ENCODE data around the gene TSPAN18.

Gene TSPAN18

GRCh38 chr11:44711787-44712608 lies 14.8 kb upstream of the TSPAN18 start:
- no peak for DNase-seq

- no peak for DNase-seq
Observed at GRCh38 chr11:44713022-44713421, 13.7 kb upstream of the TSPAN18 start.

- no peak for DNase-seq
Observed at GRCh38 chr11:44716256-44716655, 10.5 kb upstream of the TSPAN18 start.

GRCh38 chr11:44718057-44718456 lies 8.7 kb upstream of the TSPAN18 start:
- DNase-seq: no peak

- DNase-seq: no peak
Observed at GRCh38 chr11:44718612-44719390, 8.0 kb upstream of the TSPAN18 start.

- DNase-seq: no peak
Observed at GRCh38 chr11:44725016-44725685, 1.6 kb upstream of the TSPAN18 start.

GRCh38 chr11:44725757-44726282 lies 942 bp upstream of the TSPAN18 start:
- peak in 1 of 2 experiments; percentile 7 for DNase-seq

GRCh38 chr11:44727114-44727372 lies 281 bp downstream of the TSPAN18 start:
- peak in 1 of 2 experiments; percentile 8 for DNase-seq

GRCh38 chr11:44727373-44728287 lies 868 bp downstream of the TSPAN18 start:
- DNase-seq: peak; percentile 73 to 83

- DNase-seq: no peak
Observed at GRCh38 chr11:44728491-44728910, 1.7 kb downstream of the TSPAN18 start.

GRCh38 chr11:44729063-44729462 lies 2.3 kb downstream of the TSPAN18 start:
- no peak for DNase-seq

- no peak for DNase-seq
Observed at GRCh38 chr11:44729713-44730112, 3.0 kb downstream of the TSPAN18 start.

GRCh38 chr11:44730775-44731174 lies 4.0 kb downstream of the TSPAN18 start:
- no peak for DNase-seq

GRCh38 chr11:44731685-44732430 lies 5.1 kb downstream of the TSPAN18 start:
- no peak for DNase-seq

- no peak for DNase-seq
Observed at GRCh38 chr11:44732564-44732963, 5.8 kb downstream of the TSPAN18 start.

- DNase-seq: no peak
Observed at GRCh38 chr11:44733877-44734276, 7.1 kb downstream of the TSPAN18 start.

- no peak for DNase-seq
Observed at GRCh38 chr11:44734843-44735381, 8.2 kb downstream of the TSPAN18 start.

GRCh38 chr11:44736791-44737190 lies 10.0 kb downstream of the TSPAN18 start:
- no peak for DNase-seq

- DNase-seq: no peak
Observed at GRCh38 chr11:44737245-44738085, 10.7 kb downstream of the TSPAN18 start.

- no peak for DNase-seq
Observed at GRCh38 chr11:44738791-44739190, 12.0 kb downstream of the TSPAN18 start.

Measured in stimulated activated CD4-positive, alpha-beta T cell treated with anti-CD3 and anti-CD28 coated beads, Interleukin-4, amount 100 ng/mL, for 4 hours (primary cell).